ENCODE measurements around the gene XIRP2. TPM values are rescaled to one million over a fixed set of nuclear protein-coding genes. Genes with fewer than 3 reads are reported as not detected.

Gene XIRP2
- total RNA-seq, 1 experiment from 2014 or later = not detected

- peaks cover 0 to 12% of the 10 kb centered on the region in 2 experiments; a peak in 1 of 4 replicates for H3K4me1 ChIP-seq (ENCODE audit: control insufficient read depth in 1 of 2, insufficient read depth in 2 of 2, low read length in 2 of 2)
- no TSS peak for BruUV-seq (replicated peaks)
- RAD21 ChIA-PET (ENCODE audit: low non-redundant PET in 1 of 2, low total read pairs in 2 of 2, uncharacterized antibody in 2 of 2, unreplicated experiment in 2 of 2) = no interaction called here
- CTCF ChIA-PET = no interaction called here
- H3K4me2 ChIP-seq (ENCODE audit: low read length) = no peak overlapping the region
- H3K79me2 ChIP-seq (ENCODE audit: insufficient read depth, low read length) = no peaks in the 10 kb centered on the region
- no peak for ATAC-seq
- no peaks in the 10 kb centered on the region for H3K36me3 ChIP-seq (ENCODE audit: control insufficient read depth in 1 of 2, insufficient read depth in 2 of 2, low read length in 2 of 2)
- no peak for DNase-seq (ENCODE audit: low read depth, low spot score)
- no peak overlapping the region for H2AFZ ChIP-seq (ENCODE audit: low read depth, low read length, poor library complexity, severe bottlenecking)
- H3K9me2 ChIP-seq (ENCODE audit: insufficient read depth) = no peaks in the 10 kb centered on the region
- H3K27me3 ChIP-seq (ENCODE audit: insufficient read depth, low read length) = peaks cover 6% of the 10 kb centered on the region; the same call in 1 of the 2 replicates
- no peaks in the 10 kb centered on the region for H3K9me3 ChIP-seq (ENCODE audit: control insufficient read depth in 1 of 2, insufficient read depth in 1 of 2, low read depth in 1 of 2, low read length in 2 of 2)
- H4K20me1 ChIP-seq (ENCODE audit: insufficient read depth) = no peaks in the 10 kb centered on the region
- H3K4me3 ChIP-seq (replicated peaks in 1 of 2; ENCODE audit: low read depth in 1 of 2, low read length in 2 of 2) = no peak overlapping the region
- intact Hi-C loops (cut with micrococcal nuclease) = no loop called here
- TF ChIP-seq ZBTB33 (IDR thresholded peaks at IDR 0.05; ENCODE audit: extremely low read depth, insufficient replicate concordance, low read length) = no peak
- no peak for TF ChIP-seq EZH2 (IDR thresholded peaks at IDR 0.05)
- TF ChIP-seq JUND (IDR thresholded peaks at IDR 0.05) = no peak
- TF ChIP-seq EZH2phosphoT487 (IDR thresholded peaks at IDR 0.05; ENCODE audit: borderline replicate concordance) = no peak
- TF ChIP-seq YY1 (IDR thresholded peaks at IDR 0.05; ENCODE audit: extremely low read depth, insufficient replicate concordance, low read depth, low read length) = no peak
- TF ChIP-seq ATF3 (IDR thresholded peaks at IDR 0.05) = no peak
- TF ChIP-seq TCF7L2 (IDR thresholded peaks at IDR 0.05; ENCODE audit: borderline replicate concordance, extremely low read depth, insufficient read depth, insufficient read length) = no peak
- no peak for TF ChIP-seq ZFX (IDR thresholded peaks at IDR 0.05)
- no peak for TF ChIP-seq SP1 (IDR thresholded peaks at IDR 0.05; ENCODE audit: low read depth)
- TF ChIP-seq ZNF274 (IDR thresholded peaks at IDR 0.05; ENCODE audit: low read depth, low read length) = no peak
- TF ChIP-seq CEBPB (IDR thresholded peaks at IDR 0.05; ENCODE audit: low read depth) = no peak
- TF ChIP-seq POLR2A (IDR thresholded peaks at IDR 0.05; ENCODE audit: borderline replicate concordance, extremely low read depth, insufficient read depth, insufficient read length) = no peak
- no peak for TF ChIP-seq CTCF (IDR thresholded peaks at IDR 0.05 in 2 of 3, conservative IDR thresholded peaks at IDR 0.05 in 1 of 3; ENCODE audit: borderline replicate concordance in 1 of 3, insufficient read depth in 1 of 3, low read depth in 2 of 3, low read length in 2 of 3)
- no peak overlapping the region for H3K27ac ChIP-seq (ENCODE audit: low read depth, low read length)
- POLR2A ChIA-PET = no interaction called here
- no peak overlapping the region for H3K9ac ChIP-seq (ENCODE audit: low read length)
Observed at GRCh38 chr2:167289651-167290410, 401.6 kb downstream of the XIRP2 start.
